Neural cell (in vitro differentiated cells): ENCODE measurements around the gene NUDT19. TPM values are rescaled to one million over a fixed set of nuclear protein-coding genes. Genes with fewer than 3 reads are reported as not detected.

Experiments
- H2AFZ ChIP-seq: fragments of 200-600, 300-800 bp; sonication (generic), shearing (Covaris generic); 2 replicates; pipeline ENCODE4 v1.6.0; 2014; ENCODE audit warnings: low read depth, mild to moderate bottlenecking, antibody characterized with exemption, low read length, moderate library complexity
- H3F3A ChIP-seq: fragments of 200-600 bp; shearing (Covaris generic); 2 replicates; pipeline ENCODE4 v1.6.1; 2016; ENCODE audit warnings: mild to moderate bottlenecking, moderate library complexity, mixed read lengths, antibody characterized with exemption, low read length; ENCODE audit not compliant: insufficient read depth, poor library complexity, severe bottlenecking
- H3K27ac ChIP-seq: fragments of 200-600, 300-800 bp; sonication (generic), shearing (Covaris generic); 2 replicates; pipeline ENCODE4 v1.5.1; 2014; ENCODE audit warnings: mild to moderate bottlenecking, low read length, moderate library complexity
- H3K27me3 ChIP-seq: fragments of 300-800, 200-600 bp; sonication (generic), shearing (Covaris generic); 2 replicates; pipeline ENCODE4 v1.6.0; 2014; ENCODE audit warnings: mild to moderate bottlenecking, low read depth, low read length, moderate library complexity; ENCODE audit not compliant: insufficient read depth
- H3K36me3 ChIP-seq: fragments of 300-800, 200-600 bp; sonication (generic), shearing (Covaris generic); 2 replicates; pipeline ENCODE4 v1.5.1; 2014; ENCODE audit warnings: mild to moderate bottlenecking, antibody characterized with exemption, low read length, moderate library complexity; ENCODE audit not compliant: insufficient read depth
- H3K4me2 ChIP-seq: fragments of 300-800, 200-600 bp; sonication (generic), shearing (Covaris generic); 2 replicates; pipeline ENCODE4 v1.6.0; 2014; ENCODE audit warnings: mild to moderate bottlenecking, low read length
- H3K4me3 ChIP-seq: fragments of 300-800, 200-600 bp; sonication (generic), shearing (Covaris generic); 2 replicates; pipeline ENCODE4 v1.5.1; 2014; ENCODE audit warnings: mild to moderate bottlenecking, low read length, moderate library complexity
- H3K79me2 ChIP-seq: fragments of 200-600 bp; shearing (Covaris generic); replicated peaks from 2 replicates; pipeline ENCODE4 v1.6.0; 2014; ENCODE audit warnings: mild to moderate bottlenecking, low read length, moderate library complexity; ENCODE audit not compliant: insufficient read depth
- H3K9ac ChIP-seq: fragments of 300-800, 200-600 bp; sonication (generic), shearing (Covaris generic); 2 replicates; pipeline ENCODE4 v1.6.1; 2016; ENCODE audit warnings: mild to moderate bottlenecking, low read length, mixed read lengths
- H3K9me2 ChIP-seq: fragments of 200-600 bp; shearing (Covaris generic); 2 replicates; pipeline ENCODE4 v1.6.1; 2016; ENCODE audit warnings: mild to moderate bottlenecking, low read length, mixed read lengths; ENCODE audit not compliant: insufficient read depth
- H3K9me3 ChIP-seq: fragments of 200-600, 300-800 bp; sonication (generic), shearing (Covaris generic); 2 replicates; pipeline ENCODE4 v1.6.1; 2016; ENCODE audit warnings: mild to moderate bottlenecking, mixed run types, low read length, moderate library complexity, mixed read lengths
- H4K20me1 ChIP-seq: fragments of 200-600 bp; shearing (Covaris generic); 2 replicates; pipeline ENCODE4 v1.6.1; 2016; ENCODE audit warnings: mild to moderate bottlenecking, mixed run types; ENCODE audit not compliant: insufficient read depth
- EP300 ChIP-seq: fragments of 450-650 bp; conservative IDR thresholded peaks from 2 replicates; pipeline ENCODE4 v1.6.1; 2014; ENCODE audit warnings: antibody characterized with exemption, mild to moderate bottlenecking, moderate library complexity; ENCODE audit not compliant: poor library complexity, severe bottlenecking
- EZH2 ChIP-seq: fragments of 200-600, 300-800 bp; shearing (Covaris generic), sonication (generic); IDR thresholded peaks from 2 replicates; pipeline ENCODE4 v1.6.1; 2014; ENCODE audit warnings: antibody characterized with exemption, low read length, borderline replicate concordance, mild to moderate bottlenecking; ENCODE audit not compliant: insufficient read depth, poor library complexity, severe bottlenecking
- MXI1 ChIP-seq: fragments of 450-650 bp; conservative IDR thresholded peaks from 2 replicates; pipeline ENCODE4 v1.6.1; 2014; ENCODE audit warnings: antibody characterized with exemption, mild to moderate bottlenecking; ENCODE audit not compliant: poor library complexity, severe bottlenecking
- POLR2AphosphoS5 ChIP-seq: IDR thresholded peaks from 2 replicates; pipeline ENCODE4 v1.6.1; 2012
- RAD21 ChIP-seq: fragments of 450-650 bp; conservative IDR thresholded peaks from 2 replicates; pipeline ENCODE4 v1.6.1; 2014; ENCODE audit warnings: antibody characterized with exemption, mild to moderate bottlenecking, moderate library complexity
- REST ChIP-seq: IDR thresholded peaks from 2 replicates; pipeline ENCODE4 v1.6.1; 2012; ENCODE audit warnings: borderline replicate concordance
- SMC3 ChIP-seq: fragments of 450-650 bp; conservative IDR thresholded peaks from 2 replicates; pipeline ENCODE4 v1.6.1; 2014; ENCODE audit warnings: antibody characterized with exemption, mild to moderate bottlenecking, moderate library complexity; ENCODE audit not compliant: poor library complexity
- TAF1 ChIP-seq: IDR thresholded peaks from 2 replicates; pipeline ENCODE4 v1.6.1; 2012; ENCODE audit warnings: low read depth
- polyA plus RNA-seq: library from polyadenylated mRNA; depleted of rRNA; stranded (reverse); fragments of >200 nt; gene quantifications from 2 replicates; pipeline ENCODE4 v1.2.3, GENCODE V29; 2014
- TF ChIP-seq, protein P1 (sequence below): fragments of 450-650 bp; IDR thresholded peaks from 2 replicates; pipeline ENCODE4 v1.5.1; 2014; ENCODE audit warnings: antibody characterized with exemption, mild to moderate bottlenecking, moderate library complexity; ENCODE audit not compliant: poor library complexity, severe bottlenecking

Gene NUDT19
- polyA plus RNA-seq, 1 donor from 2014 or later = 1.2 TPM

- H3K9me3 ChIP-seq = no peaks in the 10 kb centered on the region
- H3K27ac ChIP-seq = no peak overlapping the region
- H3K4me2 ChIP-seq = no peak overlapping the region
- no peak overlapping the region for H3K9ac ChIP-seq
- no peaks in the 10 kb centered on the region for H3F3A ChIP-seq
- no peaks in the 10 kb centered on the region for H3K27me3 ChIP-seq
- no peaks in the 10 kb centered on the region for H4K20me1 ChIP-seq
- no peaks in the 10 kb centered on the region for H3K79me2 ChIP-seq
- no peaks in the 10 kb centered on the region for H3K9me2 ChIP-seq
- H3K36me3 ChIP-seq = no peaks in the 10 kb centered on the region
- H2AFZ ChIP-seq = no peak overlapping the region
- no peak overlapping the region for H3K4me3 ChIP-seq
- TF ChIP-seq EZH2 (no peak), MXI1 (no peak), POLR2AphosphoS5 (no peak), EP300 (no peak), SMC3 (no peak), TAF1 (no peak), REST (no peak), RAD21 (no peak)
- TF ChIP-seq, protein P1, sequence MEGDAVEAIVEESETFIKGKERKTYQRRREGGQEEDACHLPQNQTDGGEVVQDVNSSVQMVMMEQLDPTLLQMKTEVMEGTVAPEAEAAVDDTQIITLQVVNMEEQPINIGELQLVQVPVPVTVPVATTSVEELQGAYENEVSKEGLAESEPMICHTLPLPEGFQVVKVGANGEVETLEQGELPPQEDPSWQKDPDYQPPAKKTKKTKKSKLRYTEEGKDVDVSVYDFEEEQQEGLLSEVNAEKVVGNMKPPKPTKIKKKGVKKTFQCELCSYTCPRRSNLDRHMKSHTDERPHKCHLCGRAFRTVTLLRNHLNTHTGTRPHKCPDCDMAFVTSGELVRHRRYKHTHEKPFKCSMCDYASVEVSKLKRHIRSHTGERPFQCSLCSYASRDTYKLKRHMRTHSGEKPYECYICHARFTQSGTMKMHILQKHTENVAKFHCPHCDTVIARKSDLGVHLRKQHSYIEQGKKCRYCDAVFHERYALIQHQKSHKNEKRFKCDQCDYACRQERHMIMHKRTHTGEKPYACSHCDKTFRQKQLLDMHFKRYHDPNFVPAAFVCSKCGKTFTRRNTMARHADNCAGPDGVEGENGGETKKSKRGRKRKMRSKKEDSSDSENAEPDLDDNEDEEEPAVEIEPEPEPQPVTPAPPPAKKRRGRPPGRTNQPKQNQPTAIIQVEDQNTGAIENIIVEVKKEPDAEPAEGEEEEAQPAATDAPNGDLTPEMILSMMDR = no peak
These were observed 41.9 kb upstream of the NUDT19 start for GRCh38 chr19:32649751-32650150.

- no peaks in the 10 kb centered on the region for H3K36me3 ChIP-seq
- H3K9ac ChIP-seq = no peak overlapping the region
- no peaks in the 10 kb centered on the region for H4K20me1 ChIP-seq
- H3K27ac ChIP-seq = no peak overlapping the region
- H3K79me2 ChIP-seq = no peaks in the 10 kb centered on the region
- H3K4me2 ChIP-seq = no peak overlapping the region
- H3K27me3 ChIP-seq = no peaks in the 10 kb centered on the region
- no peak overlapping the region for H3K4me3 ChIP-seq
- TF ChIP-seq TAF1 (no peak), SMC3 (no peak), EP300 (no peak), MXI1 (no peak), POLR2AphosphoS5 (no peak), RAD21 (no peak), EZH2 (no peak), REST (no peak)
- TF ChIP-seq, protein P1 = no peak
- no peaks in the 10 kb centered on the region for H3K9me2 ChIP-seq
- H3K9me3 ChIP-seq = no peaks in the 10 kb centered on the region
- H2AFZ ChIP-seq = no peak overlapping the region
- H3F3A ChIP-seq = no peaks in the 10 kb centered on the region
These were observed 41.0 kb upstream of the NUDT19 start for GRCh38 chr19:32650671-32651070.
